Body of pancreas (tissue), 4 donors: ENCODE results near the gene EHMT1. TPM values are rescaled to one million over a fixed set of nuclear protein-coding genes. Genes with fewer than 3 reads are reported as not detected.

ENCODE experiments used
- ATAC-seq: fragments of 150-250 bp; one replicate; pipeline ENCODE4 v1.9.1; 2016
- DNase-seq, 4 donors: peaks; one replicate each; pipeline ENCODE4 v3.0.0-alpha.2; 2019
- H3K27ac ChIP-seq, 4 donors: fragments of 200-600 bp; sonication (generic); 1 replicate in 3 of 4; 2 replicates in 1 of 4; pipeline versions ENCODE4 v1.5.1 to v1.6.1; 2016 to 2019; ENCODE audit warnings: mild to moderate bottlenecking in 1 of 4, mixed read lengths in 1 of 4, moderate library complexity in 1 of 4
- H3K27me3 ChIP-seq, 2 donors: fragments of 200-600 bp; sonication (generic); one replicate each; pipeline ENCODE4 v1.6.0; 2016; ENCODE audit warnings: mild to moderate bottlenecking in 1 of 2
- H3K36me3 ChIP-seq, 2 donors: fragments of 200-600 bp; sonication (generic); replicated peaks in 1 of 2; 2 replicates each; pipeline ENCODE4 v1.5.1; 2016; ENCODE audit warnings: low read depth in 2 of 2; ENCODE audit not compliant: insufficient read depth in 1 of 2
- H3K4me1 ChIP-seq: fragments of 200-600 bp; sonication (generic); one replicate; pipeline ENCODE4 v1.6.0; 2016
- H3K4me3 ChIP-seq, 2 donors: fragments of 200-600 bp; sonication (generic); 1 replicate in 1 of 2; 2 replicates in 1 of 2; pipeline ENCODE4 v1.5.1; 2016 to 2019
- H3K9me3 ChIP-seq, 3 donors: fragments of 200-600 bp; sonication (generic); 1 replicate in 2 of 3; 2 replicates in 1 of 3; pipeline ENCODE4 v1.5.1; 2016
- CTCF ChIP-seq, 7 experiments: fragments of 450-650 bp in 4 of 7; fragments of 200-600 bp in 3 of 7; sonication (generic) in 3 of 7; IDR thresholded peaks; one replicate each; pipeline ENCODE4 v1.5.1; 2016 to 2019; ENCODE audit warnings: antibody characterized with exemption in 7 of 7
- POLR2A ChIP-seq, 3 donors: fragments of 450-650 bp; IDR thresholded peaks; one replicate each; pipeline ENCODE4 v1.6.1; 2016; ENCODE audit warnings: antibody characterized with exemption in 3 of 3, mild to moderate bottlenecking in 2 of 3
- WGBS, 2 donors: methylation state at CpG; one replicate each; pipeline ENCODE4 v1.1.5; 2017; 5-methylcytosine and 5-hydroxymethylcytosine counted together
- intact Hi-C: fragments of 100-400 bp; cut with DNase I; formaldehyde crosslinking; loops from one replicate; pipeline ENCODE4 v1.15.1; 2023
- total RNA-seq, 2 donors: library from RNA; depleted of rRNA; stranded (reverse); fragments of >200 nt; gene quantifications; one replicate each; pipeline ENCODE4 v1.1.0, GENCODE V29; 2016

EHMT1 gene
- total RNA-seq, 2 donors from 2014 or later: 41.0 to 65.9 TPM

GRCh38 chr9:137689745-137690529 is 71.1 kb downstream of the EHMT1 start:
- ATAC-seq (peak; percentile 53), DNase-seq (no peak)
- Histone ChIP-seq H3K4me1 (peaks cover 18% of the 10 kb centered on the region), H3K4me3 (no peak overlapping the region), H3K36me3 (no peaks in the 10 kb centered on the region), H3K27ac (peak overlapping the region in 2 of 4 donors; percentile 35 to 55), H3K9me3 (no peaks in the 10 kb centered on the region), H3K27me3 (no peaks in the 10 kb centered on the region)
- intact Hi-C loops: no loop called here
- TF ChIP-seq POLR2A (IDR thresholded peaks at IDR 0.05): no peak
- no peak for TF ChIP-seq CTCF (IDR thresholded peaks at IDR 0.05)
- WGBS, 2 donors: 77 to 78% methylated on average over 16 of the region's 16 CpGs

- Histone ChIP-seq H3K36me3 (no peaks in the 10 kb centered on the region), H3K4me1 (peaks cover 27% of the 10 kb centered on the region), H3K27ac (peak overlapping the region in 1 of 4 donors; percentile 55), H3K4me3 (no peak overlapping the region), H3K9me3 (no peaks in the 10 kb centered on the region), H3K27me3 (no peaks in the 10 kb centered on the region)
- TF ChIP-seq CTCF (IDR thresholded peaks at IDR 0.05) (no peak), POLR2A (IDR thresholded peaks at IDR 0.05) (no peak)
- WGBS, 2 donors: 94 to 97% methylated on average over 6 of the region's 6 CpGs
- ATAC-seq: no peak
- no peak for DNase-seq
- intact Hi-C loops: no loop called here
Measured at GRCh38 chr9:137690930-137691645, 72.3 kb downstream of the EHMT1 start.

DNA sequence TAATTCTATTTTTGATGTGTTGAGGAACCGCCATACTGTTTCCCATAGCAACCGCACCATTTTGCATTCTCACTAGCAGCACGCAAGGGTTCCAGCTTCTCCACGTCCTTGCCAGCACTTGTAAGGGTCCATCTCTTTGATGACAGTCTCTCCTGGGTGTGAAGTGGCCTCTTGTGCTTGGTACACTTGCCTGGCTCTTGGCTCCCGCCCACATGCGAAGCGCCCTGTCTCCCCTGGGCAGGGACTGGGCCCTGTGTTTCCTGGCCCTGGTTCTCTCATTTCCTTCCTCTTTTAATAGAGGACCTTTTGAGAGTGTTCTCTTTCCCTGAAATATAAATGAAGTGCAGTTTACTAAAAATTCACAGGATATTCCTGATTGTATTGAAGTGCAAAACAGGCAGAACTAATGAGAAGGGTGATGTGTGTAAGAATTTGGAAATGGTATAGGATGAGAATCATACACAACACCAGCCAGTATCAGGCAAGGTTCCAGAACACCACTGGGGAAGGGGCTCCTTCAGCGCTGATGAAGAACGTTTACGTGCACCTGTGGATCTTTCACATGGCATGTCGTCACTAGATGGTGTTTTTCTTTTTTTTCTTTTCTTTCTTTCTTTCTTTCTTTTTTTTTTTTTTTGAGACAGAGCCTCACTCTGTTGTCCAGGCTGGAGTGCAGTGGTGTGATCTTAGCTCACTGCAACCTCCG is 73.0 kb downstream of the EHMT1 start:
- DNase-seq (peak in 1 of 4 donors; percentile 34), ATAC-seq (no peak)
- Histone ChIP-seq H3K9me3 (no peaks in the 10 kb centered on the region), H3K27ac (no peak overlapping the region), H3K27me3 (no peaks in the 10 kb centered on the region), H3K36me3 (no peaks in the 10 kb centered on the region), H3K4me1 (peaks cover 27% of the 10 kb centered on the region), H3K4me3 (no peak overlapping the region)
- intact Hi-C loops: no loop called here
- TF ChIP-seq POLR2A (IDR thresholded peaks at IDR 0.05): no peak
- no peak for TF ChIP-seq CTCF (IDR thresholded peaks at IDR 0.05)
- 82 to 87% methylated on average over 12 of the region's 12 CpGs for WGBS, 2 donors

DNA sequence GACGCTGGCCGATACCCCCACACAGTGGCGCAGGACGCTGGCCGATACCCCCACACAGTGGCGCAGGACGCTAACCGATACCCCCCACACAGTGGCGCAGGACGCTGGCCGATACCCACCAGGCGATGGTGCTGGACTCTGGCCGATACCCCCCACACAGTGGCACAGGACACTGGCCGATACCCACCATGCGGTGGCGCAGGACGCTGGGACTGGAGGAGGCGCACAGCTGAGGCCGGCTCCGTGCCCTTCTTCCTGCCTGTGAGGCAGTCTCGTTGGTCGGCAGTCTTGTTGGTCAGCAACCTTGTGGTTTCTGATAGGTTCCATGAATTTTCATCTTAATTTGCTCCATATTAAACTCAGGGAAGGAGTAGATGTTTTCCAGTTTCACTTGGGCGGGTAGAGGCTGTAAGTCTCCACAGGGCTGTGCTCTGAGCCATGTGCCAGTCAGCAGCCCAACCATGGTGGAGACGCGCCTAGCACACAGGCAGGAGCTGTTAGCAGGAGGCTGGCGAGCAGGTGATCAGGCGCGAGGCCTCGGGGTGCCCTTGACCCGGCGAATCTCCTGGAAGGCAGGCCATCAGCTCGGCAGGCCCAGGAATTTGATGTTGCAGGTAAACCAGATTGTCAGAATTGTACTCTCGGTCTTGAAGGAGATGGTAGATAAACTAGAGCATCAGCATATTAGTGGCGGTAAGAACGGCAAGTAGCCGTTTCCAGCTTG is 75.6 kb downstream of the EHMT1 start:
- no peak for ATAC-seq
- Histone ChIP-seq H3K27ac (peak overlapping the region; percentile 12 to 77 (median 36)), H3K36me3 (no peaks in the 10 kb centered on the region), H3K27me3 (no peaks in the 10 kb centered on the region), H3K4me1 (peaks cover 27% of the 10 kb centered on the region), H3K4me3 (no peak overlapping the region), H3K9me3 (no peaks in the 10 kb centered on the region)
- intact Hi-C loops: no loop called here
- WGBS, 2 donors: 88 to 91% methylated on average over 18 to 35 of the region's 36 CpGs
- TF ChIP-seq CTCF (IDR thresholded peaks at IDR 0.05) (no peak), POLR2A (IDR thresholded peaks at IDR 0.05) (no peak)
- DNase-seq: no peak
